Measurements from ENCODE around the gene UBR7. TPM values are rescaled to one million over a fixed set of nuclear protein-coding genes. Genes with fewer than 3 reads are reported as not detected.

UBR7 gene
- total RNA-seq, 2 experiments from 2014 or later: 38.5 to 39.7 TPM

GRCh38 chr14:93219103-93219726, 12.2 kb downstream of the UBR7 start:
- peaks cover 51% of the 10 kb centered on the region for H3K36me3 Mint-ChIP-seq (ENCODE audit: low read depth)

GRCh38 chr14:93220509-93220908, 13.5 kb downstream of the UBR7 start:
- H3K27ac Mint-ChIP-seq: no peak overlapping the region
- ATAC-seq: no peak
- no peaks in the 10 kb centered on the region for H3K27me3 Mint-ChIP-seq
- H3K4me1 Mint-ChIP-seq (ENCODE audit: low read depth): peaks cover 6% of the 10 kb centered on the region
- no peak for DNase-seq
- H3K36me3 Mint-ChIP-seq (ENCODE audit: low read depth): peaks cover 53% of the 10 kb centered on the region
- H3K9me3 Mint-ChIP-seq: no peaks in the 10 kb centered on the region
- H3K4me3 Mint-ChIP-seq: no peak overlapping the region
- intact Hi-C loops (cut with micrococcal nuclease): loop anchor here (5.0 kb wide), 1 partner anchor 322 kb away; no protein-coding TSS in a partner anchor
- CTCF ChIA-PET: interaction anchor here (2.2 kb wide), 1 partner anchor 106 kb away, joined by 5 read pairs; no protein-coding TSS in a partner anchor
- POLR2A ChIA-PET: interaction anchor here (0.6 kb wide), 1 partner anchor 13 kb away, joined by 3 read pairs; no protein-coding TSS in a partner anchor
- TF ChIP-seq CTCF (IDR thresholded peaks at IDR 0.05): no peak

More at GRCh38 chr14:93219103-93219726, 12.2 kb downstream of the UBR7 start:
- H3K4me1 Mint-ChIP-seq (ENCODE audit: low read depth): peaks cover 6% of the 10 kb centered on the region
- peak; percentile 64 for TF ChIP-seq CTCF (IDR thresholded peaks at IDR 0.05)
- intact Hi-C loops (cut with micrococcal nuclease): no loop called here
- peak; percentile 74 for ATAC-seq
- ChIA-PET POLR2A (no interaction called here), CTCF (interaction anchor here (0.7 to 1.0 kb wide), 8 partner anchors 10 to 267 kb away, joined by 3 to 10 read pairs (median 4); no protein-coding TSS in a partner anchor)
- H3K27ac Mint-ChIP-seq: no peak overlapping the region
- no peaks in the 10 kb centered on the region for H3K9me3 Mint-ChIP-seq
- H3K27me3 Mint-ChIP-seq: no peaks in the 10 kb centered on the region
- no peak overlapping the region for H3K4me3 Mint-ChIP-seq
- peak; percentile 67 for DNase-seq

GRCh38 chr14:93223565-93223964, 16.5 kb downstream of the UBR7 start:
- ATAC-seq: no peak
- no peaks in the 10 kb centered on the region for H3K9me3 Mint-ChIP-seq
- H3K36me3 Mint-ChIP-seq (ENCODE audit: low read depth): peaks cover 57% of the 10 kb centered on the region
- no peak overlapping the region for H3K27ac Mint-ChIP-seq
- H3K4me3 Mint-ChIP-seq: no peak overlapping the region
- no peak for DNase-seq
- ChIA-PET POLR2A (interaction anchor here (1.2 kb wide), 1 partner anchor 11 kb away, joined by 3 read pairs; no protein-coding TSS in a partner anchor), CTCF (no interaction called here)
- TF ChIP-seq CTCF (IDR thresholded peaks at IDR 0.05): no peak
- peaks cover 6% of the 10 kb centered on the region for H3K4me1 Mint-ChIP-seq (ENCODE audit: low read depth)
- intact Hi-C loops (cut with micrococcal nuclease): loop anchor here (5.0 kb wide), 1 partner anchor 319 kb away; no protein-coding TSS in a partner anchor
- H3K27me3 Mint-ChIP-seq: no peaks in the 10 kb centered on the region

- ChIA-PET CTCF (no interaction called here), POLR2A (no interaction called here)
- H3K36me3 Mint-ChIP-seq (ENCODE audit: low read depth): peaks cover 36% of the 10 kb centered on the region
- DNase-seq: no peak
- peaks cover 8% of the 10 kb centered on the region for H3K4me1 Mint-ChIP-seq (ENCODE audit: low read depth)
- no peak for ATAC-seq
- no peaks in the 10 kb centered on the region for H3K9me3 Mint-ChIP-seq
- peaks cover 5% of the 10 kb centered on the region for H3K27me3 Mint-ChIP-seq
- no peak overlapping the region for H3K27ac Mint-ChIP-seq
- intact Hi-C loops (cut with micrococcal nuclease): no loop called here
- TF ChIP-seq CTCF (IDR thresholded peaks at IDR 0.05): no peak
- no peak overlapping the region for H3K4me3 Mint-ChIP-seq
These were observed 21.5 kb downstream of the UBR7 start for GRCh38 chr14:93228550-93228949.

- ATAC-seq (no peak), DNase-seq (no peak)
- no peak overlapping the region for H3K27ac Mint-ChIP-seq
These were observed 23.5 kb downstream of the UBR7 start for GRCh38 chr14:93230539-93230938.

More at GRCh38 chr14:93230539-93230938, 23.5 kb downstream of the UBR7 start:
- Mint-ChIP-seq H3K9me3 (no peaks in the 10 kb centered on the region), H3K4me3 (no peak overlapping the region), H3K27me3 (peaks cover 5% of the 10 kb centered on the region), H3K36me3 (ENCODE audit: low read depth) (peaks cover 25% of the 10 kb centered on the region), H3K4me1 (ENCODE audit: low read depth) (peaks cover 8% of the 10 kb centered on the region)
- intact Hi-C loops (cut with micrococcal nuclease): no loop called here
- ChIA-PET CTCF (no interaction called here), POLR2A (no interaction called here)
- no peak for TF ChIP-seq CTCF (IDR thresholded peaks at IDR 0.05)
